Measurements from ENCODE around the gene TANC1.
A peak's percentile ranks its signal among the peaks of the same experiment; 100 is the strongest.

The TANC1 gene

GRCh38 chr2:159196393-159196925 lies 228.0 kb downstream of the TANC1 start:
- Mint-ChIP-seq H3K27me3 (no peaks in the 10 kb centered on the region), H3K4me3 (no peak overlapping the region), H3K4me1 (ENCODE audit: low read depth) (peaks cover 17% of the 10 kb centered on the region), H3K9me3 (no peaks in the 10 kb centered on the region), H3K27ac (no peak overlapping the region), H3K36me3 (ENCODE audit: low read depth) (no peaks in the 10 kb centered on the region)

- no peak overlapping the region for H3K27ac Mint-ChIP-seq
- H3K4me1 Mint-ChIP-seq (ENCODE audit: low read depth), result peaks cover 24% of the 10 kb centered on the region
- no peaks in the 10 kb centered on the region for H3K27me3 Mint-ChIP-seq
- H3K4me3 Mint-ChIP-seq, result no peak overlapping the region
- no peaks in the 10 kb centered on the region for H3K9me3 Mint-ChIP-seq
- no peaks in the 10 kb centered on the region for H3K36me3 Mint-ChIP-seq (ENCODE audit: low read depth)
These were observed 230.8 kb downstream of the TANC1 start for GRCh38 chr2:159199236-159199635.

- peaks cover 24% of the 10 kb centered on the region for H3K4me1 Mint-ChIP-seq (ENCODE audit: low read depth)
- H3K9me3 Mint-ChIP-seq, result no peaks in the 10 kb centered on the region
- no peaks in the 10 kb centered on the region for H3K27me3 Mint-ChIP-seq
- H3K4me3 Mint-ChIP-seq, result no peak overlapping the region
- no peak overlapping the region for H3K27ac Mint-ChIP-seq
- H3K36me3 Mint-ChIP-seq (ENCODE audit: low read depth), result no peaks in the 10 kb centered on the region
These were observed 231.5 kb downstream of the TANC1 start for GRCh38 chr2:159199761-159200465.

GRCh38 chr2:159200498-159200897 lies 232.1 kb downstream of the TANC1 start:
- H3K4me3 Mint-ChIP-seq, result no peak overlapping the region
- no peak overlapping the region for H3K27ac Mint-ChIP-seq
- H3K36me3 Mint-ChIP-seq (ENCODE audit: low read depth), result no peaks in the 10 kb centered on the region
- H3K27me3 Mint-ChIP-seq, result no peaks in the 10 kb centered on the region
- no peaks in the 10 kb centered on the region for H3K9me3 Mint-ChIP-seq
- H3K4me1 Mint-ChIP-seq (ENCODE audit: low read depth), result peaks cover 24% of the 10 kb centered on the region

GRCh38 chr2:159201360-159202063 lies 233.1 kb downstream of the TANC1 start:
- no peaks in the 10 kb centered on the region for H3K9me3 Mint-ChIP-seq
- no peaks in the 10 kb centered on the region for H3K27me3 Mint-ChIP-seq
- H3K36me3 Mint-ChIP-seq (ENCODE audit: low read depth), result no peaks in the 10 kb centered on the region
- H3K4me3 Mint-ChIP-seq, result no peak overlapping the region
- H3K27ac Mint-ChIP-seq, result no peak overlapping the region
- H3K4me1 Mint-ChIP-seq (ENCODE audit: low read depth), result peaks cover 24% of the 10 kb centered on the region

GRCh38 chr2:159202568-159203071 lies 234.2 kb downstream of the TANC1 start:
- Mint-ChIP-seq H3K4me3 (no peak overlapping the region), H3K36me3 (ENCODE audit: low read depth) (no peaks in the 10 kb centered on the region), H3K27ac (no peak overlapping the region), H3K27me3 (no peaks in the 10 kb centered on the region), H3K9me3 (no peaks in the 10 kb centered on the region), H3K4me1 (ENCODE audit: low read depth) (peaks cover 24% of the 10 kb centered on the region)

GRCh38 chr2:159204381-159205144 lies 236.1 kb downstream of the TANC1 start:
- H3K36me3 Mint-ChIP-seq (ENCODE audit: low read depth), result no peaks in the 10 kb centered on the region
- no peak overlapping the region for H3K27ac Mint-ChIP-seq
- no peaks in the 10 kb centered on the region for H3K27me3 Mint-ChIP-seq
- no peak overlapping the region for H3K4me3 Mint-ChIP-seq
- peaks cover 31% of the 10 kb centered on the region for H3K4me1 Mint-ChIP-seq (ENCODE audit: low read depth)
- H3K9me3 Mint-ChIP-seq, result no peaks in the 10 kb centered on the region

- Mint-ChIP-seq H3K4me1 (ENCODE audit: low read depth) (peaks cover 31% of the 10 kb centered on the region), H3K27me3 (no peaks in the 10 kb centered on the region), H3K4me3 (no peak overlapping the region), H3K27ac (no peak overlapping the region), H3K36me3 (ENCODE audit: low read depth) (no peaks in the 10 kb centered on the region), H3K9me3 (no peaks in the 10 kb centered on the region)
These were observed 238.4 kb downstream of the TANC1 start for GRCh38 chr2:159206736-159207380.

GRCh38 chr2:159208438-159208837 lies 240.0 kb downstream of the TANC1 start:
- H3K36me3 Mint-ChIP-seq (ENCODE audit: low read depth), result no peaks in the 10 kb centered on the region
- no peak overlapping the region for H3K27ac Mint-ChIP-seq
- H3K4me1 Mint-ChIP-seq (ENCODE audit: low read depth), result peaks cover 28% of the 10 kb centered on the region
- H3K9me3 Mint-ChIP-seq, result no peaks in the 10 kb centered on the region
- no peak overlapping the region for H3K4me3 Mint-ChIP-seq
- H3K27me3 Mint-ChIP-seq, result no peaks in the 10 kb centered on the region

GRCh38 chr2:159209341-159210306 lies 241.2 kb downstream of the TANC1 start:
- Mint-ChIP-seq H3K4me3 (no peak overlapping the region), H3K4me1 (ENCODE audit: low read depth) (peaks cover 28% of the 10 kb centered on the region), H3K9me3 (no peaks in the 10 kb centered on the region), H3K36me3 (ENCODE audit: low read depth) (no peaks in the 10 kb centered on the region), H3K27ac (peak overlapping the region; percentile 70), H3K27me3 (no peaks in the 10 kb centered on the region)

- H3K4me3 Mint-ChIP-seq, result no peak overlapping the region
- no peaks in the 10 kb centered on the region for H3K9me3 Mint-ChIP-seq
- H3K27ac Mint-ChIP-seq, result no peak overlapping the region
- no peaks in the 10 kb centered on the region for H3K36me3 Mint-ChIP-seq (ENCODE audit: low read depth)
- H3K4me1 Mint-ChIP-seq (ENCODE audit: low read depth), result peaks cover 28% of the 10 kb centered on the region
- no peaks in the 10 kb centered on the region for H3K27me3 Mint-ChIP-seq
These were observed 243.3 kb downstream of the TANC1 start for GRCh38 chr2:159211447-159212396.

- Mint-ChIP-seq H3K9me3 (no peaks in the 10 kb centered on the region), H3K4me1 (ENCODE audit: low read depth) (peaks cover 28% of the 10 kb centered on the region), H3K36me3 (ENCODE audit: low read depth) (no peaks in the 10 kb centered on the region), H3K27me3 (no peaks in the 10 kb centered on the region), H3K4me3 (no peak overlapping the region), H3K27ac (no peak overlapping the region)
These were observed 244.9 kb downstream of the TANC1 start for GRCh38 chr2:159213296-159213695.
